Ammon's horn (tissue), 1 donor: Measurements from ENCODE around the gene CLASP1.
"Not testable (repeated sequence)": the region's sequence is repeated elsewhere in the genome, so short reads cannot be mapped to it uniquely, and the experiment has no call there.

Source experiments
- DNase-seq: peaks from one replicate; pipeline ENCODE4 v3.0.0-alpha.2; 2016; ENCODE audit warnings: low spot score

CLASP1 gene

DNA sequence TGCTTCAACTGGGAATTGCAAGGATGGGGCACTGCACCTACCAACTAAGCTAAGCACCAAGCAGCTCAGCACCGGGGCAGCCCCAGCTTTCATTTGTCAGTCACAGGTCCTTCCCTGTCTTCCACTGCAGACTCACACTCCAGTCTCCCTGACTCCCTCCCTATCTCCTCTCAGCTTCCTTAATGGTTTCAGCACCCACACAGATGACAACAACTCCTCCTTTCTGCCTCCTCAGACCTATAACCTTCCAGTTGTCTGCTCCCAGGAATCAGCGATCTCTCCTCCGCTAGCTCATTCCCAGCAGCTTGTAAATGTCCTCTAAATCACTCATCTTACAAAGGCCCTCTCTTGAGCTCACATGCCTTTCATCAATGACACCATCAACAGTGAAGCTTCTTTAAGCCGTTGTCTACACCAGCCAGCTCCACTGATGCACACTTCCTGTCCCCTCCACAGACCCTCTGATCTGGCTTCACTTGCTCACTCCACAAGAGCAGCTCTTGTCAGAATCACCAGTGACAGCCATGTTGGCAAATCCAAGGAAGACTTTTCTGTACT lies 32.1 kb downstream of the CLASP1 start:
- no peak for DNase-seq

DNA sequence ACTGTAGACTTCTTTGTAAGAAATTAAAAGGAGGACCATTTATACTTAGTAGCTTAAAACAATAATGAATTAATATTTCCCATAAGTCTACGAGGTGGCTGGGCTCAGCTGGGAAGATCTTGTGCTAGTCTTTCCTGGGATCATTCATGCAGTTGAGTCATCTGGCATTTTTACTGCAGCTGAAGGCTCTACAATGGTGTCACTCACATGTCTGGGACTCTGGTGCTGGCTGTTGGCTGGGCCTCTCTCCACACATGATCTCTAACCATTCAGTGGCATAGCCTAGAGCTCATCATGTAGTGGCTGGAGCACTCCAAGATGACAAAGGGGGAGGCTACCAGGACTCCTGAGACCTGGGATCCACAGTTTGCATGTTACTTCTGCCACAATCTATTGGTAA lies 35.5 kb downstream of the CLASP1 start:
- no peak for DNase-seq

DNA sequence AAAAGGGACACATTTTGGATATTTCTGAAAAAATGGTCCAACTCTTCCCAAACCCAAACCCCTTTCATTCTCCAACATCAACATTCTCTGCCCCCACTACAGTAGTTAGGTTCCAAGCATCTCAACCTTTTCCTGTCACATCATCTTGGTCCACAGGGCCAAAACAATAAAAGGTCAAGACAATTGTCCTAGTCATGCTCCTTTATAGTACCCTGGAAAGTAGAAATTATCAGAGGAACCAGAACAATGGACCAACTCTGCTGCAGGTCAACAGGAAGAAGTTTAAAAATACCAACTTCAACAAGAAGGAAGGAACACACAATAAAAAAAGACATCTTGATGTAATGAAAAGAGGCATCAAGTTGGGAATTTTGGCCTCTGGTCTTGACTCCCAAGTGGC lies 36.1 kb downstream of the CLASP1 start:
- no peak for DNase-seq

DNA sequence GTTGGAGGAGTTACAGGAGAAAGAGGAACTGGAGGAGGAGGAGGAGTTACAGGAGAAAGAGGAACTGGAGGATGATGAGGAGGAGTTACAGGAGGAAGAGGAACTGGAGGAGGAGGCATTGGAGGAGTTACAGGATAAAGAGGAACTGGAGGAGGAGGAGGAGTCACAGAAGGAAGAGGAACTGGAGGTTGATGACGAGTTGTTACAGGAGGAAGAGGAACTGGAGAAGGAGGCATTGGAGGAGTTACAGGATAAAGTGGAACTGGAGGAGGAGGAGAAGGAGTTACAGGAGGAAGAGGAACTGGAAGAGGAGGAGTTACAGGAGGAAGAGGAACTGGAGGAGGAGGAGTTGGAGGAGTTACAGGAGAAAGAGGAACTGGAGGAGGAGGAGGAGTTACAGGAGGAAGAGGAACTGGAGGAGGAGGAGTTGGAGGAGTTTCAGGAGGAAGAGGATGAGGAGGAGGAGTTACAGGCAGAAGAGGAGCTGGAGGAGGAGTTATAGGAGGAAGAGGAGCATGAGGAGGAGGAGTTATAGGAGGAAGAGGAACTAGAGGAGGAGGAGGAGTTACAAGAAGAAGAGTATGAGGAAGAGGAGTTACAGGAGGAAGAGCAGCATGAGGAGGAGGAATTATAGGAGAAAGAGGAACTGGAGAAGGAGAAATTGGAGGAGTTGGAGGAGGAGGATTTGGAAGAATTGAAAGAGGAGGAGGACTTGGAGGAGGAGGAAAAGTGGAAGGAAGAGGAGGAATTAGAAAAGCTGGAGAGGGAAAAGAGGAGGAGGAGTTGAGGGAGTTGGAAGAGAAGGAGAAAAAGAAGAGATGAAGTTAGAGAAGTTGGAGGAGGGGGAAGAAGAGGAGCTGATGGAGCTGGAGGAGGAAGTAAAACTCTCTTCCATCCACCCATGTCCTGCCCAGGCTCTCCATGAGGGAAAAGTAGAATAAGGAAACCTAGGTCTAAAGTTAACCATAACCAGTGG lies 37.2 kb downstream of the CLASP1 start:
- no peak for DNase-seq

DNA sequence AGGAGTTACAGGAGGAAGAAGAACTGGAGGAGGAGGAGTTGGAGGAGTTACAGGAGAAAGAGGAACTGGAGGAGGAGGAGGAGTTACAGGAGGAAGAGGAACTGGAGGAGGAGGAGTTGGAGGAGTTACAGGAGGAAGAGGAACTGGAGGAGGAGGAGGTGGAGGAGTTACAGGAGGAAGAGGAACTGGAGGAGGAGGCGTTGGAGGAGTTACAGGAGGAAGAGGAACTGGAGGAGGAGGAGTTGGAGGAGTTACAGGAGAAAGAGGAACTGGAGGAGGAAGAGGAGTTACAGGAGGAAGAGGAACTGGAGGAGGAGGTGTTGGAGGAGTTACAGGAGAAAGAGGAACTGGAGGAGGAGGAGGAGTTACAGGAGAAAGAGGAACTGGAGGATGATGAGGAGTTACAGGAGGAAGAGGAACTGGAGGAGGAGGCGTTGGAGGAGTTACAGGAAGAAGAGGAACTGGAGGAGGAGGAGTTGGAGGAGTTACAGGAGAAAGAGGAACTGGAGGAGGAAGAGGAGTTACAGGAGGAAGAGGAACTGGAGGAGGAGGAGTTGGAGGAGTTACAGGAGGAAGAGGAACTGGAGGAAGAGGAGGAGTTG lies 38.1 kb downstream of the CLASP1 start:
- not testable (repeated sequence) for DNase-seq

DNA sequence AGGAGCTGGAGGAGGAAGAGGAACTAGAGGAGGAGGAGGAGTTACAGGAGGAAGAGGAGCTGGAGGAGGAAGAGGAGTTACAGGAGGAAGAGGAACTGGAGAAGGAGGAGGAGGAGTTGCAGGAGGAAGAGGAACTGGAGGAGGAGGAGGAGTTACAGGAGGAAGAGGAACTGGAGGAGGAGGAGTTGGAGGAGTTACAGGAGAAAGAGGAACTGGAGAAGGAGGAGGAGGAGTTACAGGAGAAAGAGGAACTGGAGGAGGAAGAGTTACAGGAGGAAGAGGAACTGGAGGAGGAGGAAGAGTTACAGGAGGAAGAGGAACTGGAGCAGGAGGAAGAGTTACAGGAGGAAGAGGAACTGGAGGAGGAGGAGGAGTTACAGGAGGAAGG lies 38.8 kb downstream of the CLASP1 start:
- not testable (repeated sequence) for DNase-seq

DNA sequence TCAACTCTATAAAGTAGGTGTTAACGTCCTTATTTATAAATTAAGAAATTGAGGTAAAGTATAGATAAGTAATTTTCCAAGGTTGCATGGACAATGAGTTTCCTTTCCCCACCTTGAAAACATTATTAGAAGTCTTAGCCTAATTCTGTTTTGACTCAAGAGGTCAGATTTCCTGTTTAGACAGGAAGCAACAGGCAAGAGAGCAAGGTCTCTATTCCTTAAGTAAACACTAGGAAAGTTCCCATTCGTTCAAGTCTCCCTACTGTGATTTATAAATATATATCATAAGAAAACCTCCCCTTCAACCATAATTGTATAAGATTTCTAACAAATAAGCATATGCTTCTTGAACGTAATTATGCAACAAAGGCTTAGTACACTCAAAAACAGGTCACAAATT lies 40.3 kb downstream of the CLASP1 start:
- DNase-seq: no peak

DNA sequence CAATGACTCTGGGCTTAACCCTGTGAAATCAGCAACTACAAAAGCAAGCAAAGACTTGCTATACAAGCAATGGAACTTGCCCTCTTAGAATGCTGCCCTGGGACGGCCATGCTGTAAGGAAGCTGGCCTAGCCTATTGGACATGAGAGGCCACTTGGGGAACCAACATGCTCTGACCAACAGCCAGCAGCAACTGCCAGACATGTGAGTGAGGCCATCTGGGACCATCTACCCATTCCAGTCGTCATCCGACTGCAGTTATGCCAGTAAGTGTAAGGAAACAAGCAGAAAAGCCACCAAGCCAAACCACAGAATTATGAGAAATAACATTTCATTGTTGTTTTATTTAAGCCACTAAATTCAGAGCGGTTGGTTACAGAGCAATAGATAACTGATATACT lies 40.9 kb downstream of the CLASP1 start:
- no peak for DNase-seq

DNA sequence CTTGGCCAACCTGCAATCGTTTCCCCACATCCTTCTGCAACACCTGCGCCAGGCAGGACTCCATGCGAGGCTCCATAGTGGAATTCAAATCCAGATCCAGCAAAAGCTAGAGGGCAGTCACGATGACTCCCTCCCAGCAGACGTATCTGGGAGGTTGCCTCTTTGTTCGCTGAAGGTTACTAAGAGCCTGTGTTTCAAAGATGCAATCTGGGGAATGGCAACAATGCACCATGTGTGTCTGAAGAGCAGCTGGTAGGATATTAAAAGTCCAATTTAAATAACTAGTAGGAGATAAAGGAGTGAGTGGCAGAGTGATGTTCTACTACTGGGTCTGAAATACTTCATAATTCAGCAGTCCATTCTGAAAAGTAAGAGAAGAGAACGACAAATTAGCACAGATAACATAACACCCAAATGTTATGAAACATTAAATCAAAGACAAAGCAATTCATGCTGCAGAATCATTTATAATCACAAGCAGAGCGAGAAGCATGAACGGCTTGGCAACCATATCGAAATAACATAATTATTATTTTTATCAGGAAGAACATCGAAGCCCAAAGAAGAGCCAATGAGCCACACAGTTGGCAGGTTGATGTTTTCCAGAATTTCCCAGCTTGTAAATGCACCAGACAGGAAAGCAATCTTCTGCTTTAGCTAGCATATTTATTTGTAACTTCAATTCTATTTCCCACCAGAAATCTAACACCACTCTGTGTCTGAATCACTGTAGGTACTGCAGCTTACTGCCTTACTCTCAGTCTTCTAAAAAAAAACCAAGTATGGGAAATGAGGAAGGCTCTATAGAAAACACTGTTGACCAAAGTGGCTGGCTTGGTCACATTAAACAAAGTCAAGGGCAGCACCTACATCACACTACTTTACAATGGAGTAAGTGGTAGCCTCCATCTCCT lies 43.2 kb downstream of the CLASP1 start:
- DNase-seq: peak; percentile 40

DNA sequence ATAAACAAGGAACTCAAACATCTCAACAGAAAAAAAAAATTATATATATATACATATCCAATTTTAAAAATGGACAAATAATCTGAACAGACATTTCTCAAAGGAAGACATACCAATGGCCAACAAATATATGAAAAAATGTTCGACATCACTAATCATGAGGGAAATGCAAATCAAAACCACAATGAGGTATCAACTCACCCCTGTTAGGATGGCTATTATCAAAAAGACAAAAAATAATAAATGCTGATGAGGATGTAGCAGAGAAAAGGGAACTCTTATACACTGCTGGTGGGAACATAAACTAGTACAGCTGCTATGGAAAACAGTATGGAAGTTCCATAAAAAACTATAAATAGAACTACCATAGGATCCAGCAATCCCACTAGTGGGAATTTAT lies 46.1 kb downstream of the CLASP1 start:
- DNase-seq: no peak

DNA sequence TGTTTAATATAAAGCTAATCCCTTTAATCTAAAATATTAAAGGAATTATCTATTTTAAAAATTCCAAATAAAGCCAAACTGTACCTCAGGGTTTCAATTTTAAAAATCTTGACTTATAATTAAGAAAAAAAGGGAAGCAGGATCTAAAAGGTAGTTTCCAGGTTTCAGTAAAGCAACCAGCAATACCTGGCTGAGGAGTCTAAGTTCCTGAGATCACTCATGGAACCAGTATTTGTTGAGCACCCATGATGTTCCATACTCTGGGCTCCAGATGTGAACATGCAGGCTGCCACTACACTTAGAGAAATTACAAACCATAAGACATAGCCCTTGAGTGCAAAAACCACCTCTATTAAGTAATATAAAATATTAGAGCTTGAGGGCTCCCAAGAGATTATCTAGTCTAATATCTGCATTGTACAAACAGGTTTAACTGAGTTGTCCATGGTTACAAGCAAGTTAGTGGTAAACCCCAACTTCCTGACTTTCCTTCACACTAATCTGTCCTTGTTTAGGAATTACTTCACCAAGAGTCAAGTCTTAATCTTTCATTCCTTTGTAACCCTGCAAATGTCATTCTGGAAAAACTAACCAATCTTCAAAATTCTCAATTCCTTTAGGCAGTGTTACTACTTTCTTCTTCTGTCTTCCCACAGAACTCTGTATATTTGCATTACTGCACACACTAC lies 49.2 kb downstream of the CLASP1 start:
- DNase-seq: no peak

DNA sequence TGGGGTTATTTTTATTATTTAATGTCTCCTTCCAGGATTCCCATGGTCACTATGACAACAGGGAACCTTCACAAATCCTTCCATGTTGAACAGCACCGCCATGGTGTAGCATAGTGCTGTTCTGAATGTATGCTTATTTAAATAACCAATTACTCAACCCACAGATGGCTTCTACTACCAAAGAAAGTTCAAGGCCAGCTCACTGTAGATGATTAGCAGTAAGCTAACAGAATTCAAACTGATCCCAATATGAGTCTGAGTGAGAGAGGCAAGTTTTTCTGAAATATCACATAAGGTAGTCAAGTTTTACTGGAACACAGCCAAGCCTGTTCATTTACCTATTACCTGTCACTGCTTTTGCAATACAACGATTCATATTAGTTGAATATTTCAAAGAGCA lies 51.2 kb downstream of the CLASP1 start:
- DNase-seq: no peak

DNA sequence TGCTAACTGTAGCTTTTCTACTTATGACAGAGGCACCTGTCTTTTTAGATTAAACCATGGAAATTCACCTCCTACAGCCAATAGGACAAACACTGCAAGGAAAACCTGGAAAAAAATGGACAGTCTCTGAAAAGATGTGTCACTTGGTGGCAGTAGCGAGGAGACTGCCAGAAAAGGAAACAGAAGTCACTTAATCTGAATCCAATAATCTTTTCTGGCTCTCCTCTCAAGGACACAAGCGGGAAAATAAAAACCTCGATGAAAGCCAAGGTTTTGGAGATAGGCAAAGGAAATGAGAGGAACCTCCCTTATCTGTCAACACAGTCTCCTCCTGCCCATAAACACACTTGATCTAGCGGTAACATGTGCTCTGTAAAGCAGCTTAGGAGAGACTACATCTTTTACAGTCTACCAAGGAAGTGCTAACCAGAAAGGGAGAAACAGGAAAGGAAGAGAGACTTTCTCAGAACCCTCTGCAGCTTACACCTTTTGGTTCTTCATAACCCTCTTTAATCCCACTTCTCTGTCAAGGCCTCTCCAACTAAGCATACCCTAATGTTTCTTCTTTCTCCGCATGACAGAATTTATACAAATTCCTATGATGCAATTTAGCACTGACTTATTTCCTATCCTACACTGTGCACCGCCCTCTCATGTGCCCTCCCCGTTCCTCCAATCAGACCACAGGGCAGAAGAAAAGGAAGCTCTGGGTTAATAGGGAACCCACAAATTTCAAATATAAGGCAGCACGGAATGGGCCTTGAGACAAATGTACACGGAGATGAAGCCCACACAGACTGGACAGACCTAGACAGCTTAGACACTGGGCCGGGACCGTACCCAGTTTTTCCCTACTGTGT lies 52.8 kb downstream of the CLASP1 start:
- DNase-seq: peak; percentile 50

DNA sequence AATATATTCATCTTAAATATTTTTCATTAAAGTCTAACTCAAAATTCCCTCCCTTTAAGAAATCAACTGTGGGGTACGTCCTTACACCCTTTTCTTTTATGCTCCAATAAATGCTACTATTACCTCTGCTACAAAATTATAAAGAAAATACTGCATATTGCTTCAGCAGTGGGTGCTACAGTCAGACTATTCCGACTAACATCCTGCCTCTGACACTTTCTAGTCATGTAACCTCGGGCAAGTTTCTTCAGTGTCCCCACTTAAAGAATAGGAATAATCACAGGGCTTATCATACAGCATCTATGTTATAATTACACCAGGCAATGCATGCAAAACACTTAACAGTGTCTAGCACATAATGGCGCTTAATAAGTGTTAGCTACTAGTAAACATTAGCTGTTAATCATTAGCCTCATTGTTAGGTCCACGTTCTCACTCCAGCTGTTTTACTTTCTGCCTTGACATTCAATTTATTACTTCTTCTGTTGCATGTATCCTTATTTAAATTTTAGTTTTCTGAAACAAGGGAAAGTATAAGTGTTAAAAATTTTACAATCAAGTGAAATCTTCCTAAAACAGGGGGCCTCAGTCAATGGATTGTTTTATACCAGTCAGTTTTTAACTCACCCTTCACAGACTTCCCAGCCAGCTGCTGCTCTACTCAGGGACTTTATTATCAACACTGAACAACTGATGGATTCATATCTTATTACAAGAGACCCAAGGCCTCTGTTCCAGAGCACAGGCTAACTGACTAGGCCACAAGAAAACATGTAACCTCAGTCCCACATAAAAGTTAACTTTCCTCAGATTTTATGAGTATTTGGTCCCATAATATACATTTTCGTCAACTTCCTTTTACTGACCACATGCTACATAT lies 54.0 kb downstream of the CLASP1 start:
- DNase-seq: no peak

DNA sequence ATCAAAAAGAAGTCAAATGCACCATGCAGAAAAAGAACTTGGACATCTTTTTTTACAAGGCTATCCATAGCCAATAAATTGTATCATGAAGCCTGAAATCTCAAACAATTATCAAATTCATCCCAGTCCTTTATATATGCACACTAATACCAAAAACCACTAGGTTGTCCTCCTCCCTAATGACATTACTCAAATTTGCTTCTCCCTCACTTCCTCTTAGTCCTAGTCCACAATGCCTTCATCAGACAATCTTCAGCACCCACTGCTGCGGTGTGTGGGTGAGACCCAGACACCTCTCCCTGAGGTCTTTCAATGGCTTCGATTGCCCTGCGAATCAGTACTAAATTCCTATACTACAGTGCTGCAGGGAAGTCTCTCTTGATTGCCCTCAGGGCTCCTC lies 58.1 kb downstream of the CLASP1 start:
- no peak for DNase-seq

DNA sequence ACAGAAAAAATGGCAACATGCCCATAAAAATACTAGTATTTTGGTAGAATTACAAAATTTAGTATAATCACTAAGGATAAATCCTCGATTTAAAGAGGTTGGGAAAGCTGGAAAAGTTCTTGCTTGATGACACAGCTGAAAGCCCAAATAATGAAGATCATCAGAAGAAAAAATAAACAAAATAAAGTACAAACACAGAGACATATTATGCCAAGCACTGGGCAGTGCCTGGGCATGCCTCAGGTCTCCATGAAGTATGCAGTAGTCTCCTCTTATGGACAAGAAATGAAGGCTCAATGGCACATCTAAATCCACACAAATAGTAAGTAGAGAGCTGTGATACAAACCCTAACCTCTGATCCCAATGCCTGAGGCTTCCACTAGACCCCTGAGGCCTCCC lies 60.9 kb downstream of the CLASP1 start:
- no peak for DNase-seq

DNA sequence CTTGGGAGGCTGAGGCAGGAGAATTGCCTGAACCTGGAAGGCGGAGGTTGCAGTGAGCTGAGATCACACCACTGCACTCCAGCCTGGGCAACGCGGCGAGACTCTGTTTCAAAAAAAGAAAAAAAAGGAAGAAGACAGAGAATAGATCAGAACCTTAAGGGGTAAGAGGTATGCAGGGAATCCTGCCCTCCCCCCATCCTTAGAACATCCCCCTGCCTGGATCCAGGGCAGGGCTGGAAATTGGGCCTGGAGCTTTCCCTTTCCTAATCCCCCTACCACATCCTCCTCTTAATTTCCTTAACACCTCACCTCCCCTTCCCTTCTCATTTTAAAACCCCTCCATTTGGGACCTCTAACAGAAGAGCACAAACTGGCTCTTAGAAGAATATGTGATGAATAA lies 62.1 kb downstream of the CLASP1 start:
- no peak for DNase-seq

DNA sequence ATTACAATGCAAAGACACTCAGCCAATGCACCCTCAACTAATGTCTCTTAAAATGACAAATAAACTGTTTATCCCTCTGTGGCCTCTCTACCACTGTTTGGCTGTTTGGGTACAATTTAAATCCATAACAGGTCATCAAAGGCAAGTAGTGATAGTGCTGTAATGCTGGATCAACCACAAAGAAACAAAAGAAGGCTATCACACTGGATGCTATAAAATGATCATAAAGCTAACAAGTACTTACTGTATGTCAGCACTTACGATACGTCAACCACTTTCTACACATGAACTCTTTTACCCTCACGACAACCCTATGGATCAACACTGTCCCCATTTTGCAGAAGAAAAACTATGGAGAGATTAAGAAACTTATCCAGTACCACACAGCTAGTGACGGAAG lies 64.5 kb downstream of the CLASP1 start:
- no peak for DNase-seq

DNA sequence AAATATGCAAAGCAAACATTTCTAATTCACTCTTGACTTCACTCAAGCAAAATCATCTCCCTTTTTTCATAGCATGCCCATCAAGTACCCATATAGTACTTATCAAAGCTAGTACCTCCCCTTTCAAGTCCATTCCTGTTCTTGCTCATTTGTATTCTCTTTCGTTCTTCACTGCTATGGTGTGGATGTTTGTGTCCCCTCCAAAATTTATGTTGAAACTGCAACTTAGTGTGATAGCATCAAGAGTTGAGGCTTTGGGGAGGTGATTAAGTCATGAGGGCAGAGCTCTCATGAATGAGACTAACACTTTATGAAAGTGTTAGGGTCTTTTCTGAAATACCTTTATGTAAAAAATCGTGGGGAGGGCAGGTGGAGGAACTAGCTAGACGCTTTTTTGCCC lies 65.7 kb downstream of the CLASP1 start:
- no peak for DNase-seq

DNA sequence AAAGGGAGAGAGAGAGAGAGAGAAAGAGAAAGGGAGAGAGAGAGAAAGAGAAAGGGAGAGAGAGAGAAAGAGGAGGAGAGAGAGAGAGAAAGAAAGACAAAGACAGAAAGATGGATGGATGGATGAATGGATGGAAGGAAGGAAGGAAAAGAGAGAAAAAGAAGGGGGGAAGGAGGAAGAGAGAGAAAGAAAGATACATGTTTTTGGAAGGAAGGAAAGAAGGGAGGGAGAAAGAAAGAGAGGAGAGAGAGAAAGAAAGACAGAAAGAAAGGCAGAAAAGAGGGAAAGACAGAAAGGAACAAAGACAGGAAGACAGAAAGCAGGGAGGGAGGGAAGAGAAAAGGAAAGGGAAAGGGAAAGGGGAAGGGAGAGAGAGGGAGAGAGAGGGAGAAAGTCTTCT lies 67.0 kb downstream of the CLASP1 start:
- DNase-seq: no peak
